WTC11 (cell line): ENCODE data around the gene OXER1. TPM values are rescaled to one million over a fixed set of nuclear protein-coding genes. Genes with fewer than 3 reads are reported as not detected.

Experiments
- total RNA-seq: library from RNA; stranded (reverse); gene quantifications from 3 replicates; pipeline ENCODE4 v1.2.3, GENCODE V29; 2021

The OXER1 gene
- total RNA-seq, 1 experiment from 2014 or later = 2.6 TPM

Other genes starting within 250 kb of the OXER1 start
- gene MTA3, start 195.5 kb downstream of the OXER1 start, total RNA-seq = 153 to 173 TPM (median 157 TPM) in 3 replicates
- 8.0 to 9.8 TPM (median 8.4 TPM) in 3 replicates for gene HAAO, start 28.4 kb upstream of the OXER1 start, total RNA-seq